NOMO-1 treated with DMSO at 0.1 percent for 48 hours (cell line): ENCODE measurements around the gene APOL2.
"Not testable (repeated sequence)": the region's sequence is repeated elsewhere in the genome, so short reads cannot be mapped to it uniquely, and the experiment has no call there.

ENCODE experiments used
- DNase-seq: peaks from one replicate; lab custom pipeline; 2025; ENCODE audit not compliant: unreplicated experiment; lab: John Stamatoyannopoulos, UW

The APOL2 gene

GRCh38 chr22:36225333-36225922 is 13.9 kb downstream of the APOL2 start:
- no peak for DNase-seq

GRCh38 chr22:36224245-36224644 is 15.1 kb downstream of the APOL2 start:
- DNase-seq = no peak

DNA sequence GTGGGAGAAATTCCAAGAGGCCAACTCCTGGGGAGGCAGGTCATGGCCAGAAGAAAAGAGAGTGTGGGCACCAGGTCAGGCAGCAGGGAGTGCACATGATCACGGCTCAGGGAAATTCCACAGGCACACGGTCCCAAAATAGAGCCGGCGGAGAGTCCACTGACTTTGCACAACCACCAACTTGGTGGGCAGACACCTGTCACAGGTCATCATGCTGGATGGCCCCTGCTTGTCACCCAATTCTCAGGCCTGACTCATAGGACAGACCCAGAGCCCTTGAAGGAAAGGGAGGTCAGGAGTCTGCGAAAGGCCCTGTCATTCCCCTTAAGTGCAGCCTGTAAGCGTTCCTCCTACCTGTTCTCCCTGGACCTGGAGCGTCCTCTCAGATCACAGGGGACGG is 15.8 kb downstream of the APOL2 start:
- DNase-seq = no peak

- no peak for DNase-seq
These were observed 16.4 kb downstream of the APOL2 start for GRCh38 chr22:36222887-36223450.

DNA sequence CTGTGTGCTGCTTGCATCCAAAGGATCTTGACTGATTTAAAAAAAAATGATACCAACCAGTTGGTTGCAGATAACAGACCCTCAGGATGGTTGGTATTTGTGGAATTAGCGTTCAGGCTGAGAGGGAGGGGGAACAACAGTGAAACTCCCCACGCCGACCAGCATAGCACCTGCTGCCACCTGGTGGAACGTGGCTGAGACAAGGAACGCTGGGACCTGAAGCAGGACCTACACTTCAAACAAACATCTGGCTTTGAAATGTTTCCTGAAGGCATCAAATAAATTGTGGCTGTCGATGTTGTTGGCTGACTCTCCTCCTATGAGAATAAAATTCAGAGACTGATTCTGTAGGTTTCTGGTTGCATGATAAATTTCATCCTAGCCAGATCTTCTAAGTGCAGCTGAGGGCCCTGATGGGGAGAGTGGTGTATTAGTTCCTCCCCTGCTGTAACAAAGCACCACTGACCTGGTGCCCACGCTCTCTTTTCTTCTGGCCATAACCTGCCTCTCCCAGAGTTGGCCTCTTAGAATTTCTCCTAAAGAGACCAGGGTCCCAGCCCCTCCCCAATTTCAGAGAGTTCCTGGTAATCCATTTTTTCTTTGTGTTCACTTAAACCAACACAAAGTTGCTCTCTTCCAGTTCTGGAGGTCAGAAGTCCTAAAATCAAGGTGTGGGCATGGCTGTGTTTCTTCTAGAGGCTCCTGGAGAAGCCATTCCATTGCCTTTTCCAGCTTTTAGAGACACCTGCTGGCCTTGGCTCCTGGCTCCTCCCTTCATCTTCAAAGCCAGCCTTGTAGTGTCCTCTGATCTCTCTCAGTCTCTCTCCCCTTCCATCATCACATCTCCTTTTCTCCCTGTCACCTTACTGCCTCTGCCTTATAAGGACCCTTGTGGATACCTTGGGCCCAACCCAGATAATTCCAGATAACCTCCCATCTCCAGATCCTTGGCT is 17.3 kb downstream of the APOL2 start:
- no peak for DNase-seq

DNA sequence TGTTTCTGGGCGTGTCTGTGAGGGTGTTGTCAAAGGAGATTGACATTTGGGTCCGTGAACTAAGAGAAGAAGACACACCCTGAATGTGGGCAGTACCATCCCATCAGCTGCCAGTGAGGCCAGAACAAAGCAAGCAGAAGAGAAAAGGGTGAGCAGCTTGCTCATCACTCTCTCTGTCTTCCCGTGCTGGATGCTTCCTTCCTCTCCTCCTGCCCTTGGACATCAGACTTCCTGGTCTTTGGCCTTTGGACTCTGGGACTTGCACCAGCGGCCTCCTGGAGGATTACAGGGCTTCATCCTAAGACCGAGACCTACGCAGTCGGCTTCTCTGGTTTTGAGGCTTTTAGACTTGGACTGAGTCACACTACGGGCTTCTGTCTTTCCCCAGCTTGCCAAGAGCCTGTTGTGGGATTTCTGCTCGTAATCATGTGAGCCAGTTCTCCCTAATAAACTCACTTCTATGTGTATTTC is 18.8 kb downstream of the APOL2 start:
- DNase-seq = no peak

- peak; percentile 42 for DNase-seq
These were observed 20.6 kb downstream of the APOL2 start for GRCh38 chr22:36218648-36219193.

DNA sequence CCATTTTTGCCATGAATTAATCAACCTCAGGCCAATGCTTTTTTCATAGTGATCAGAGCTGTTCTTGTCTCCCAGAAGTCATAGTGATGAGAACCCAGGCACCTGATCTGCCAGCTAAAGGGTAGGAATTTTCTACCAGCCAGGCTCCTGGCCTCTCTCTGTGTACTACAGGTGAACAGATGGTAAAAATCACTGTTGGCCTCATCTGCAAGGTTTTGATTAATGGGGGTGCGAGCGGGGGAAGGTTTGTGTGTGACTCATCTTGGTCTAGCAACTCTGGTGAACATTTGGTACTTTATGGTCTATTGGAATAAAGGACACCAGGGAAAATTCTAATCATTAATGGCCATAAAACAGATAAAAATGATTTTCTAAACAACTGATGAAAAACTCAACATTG is 23.3 kb downstream of the APOL2 start:
- no peak for DNase-seq

DNA sequence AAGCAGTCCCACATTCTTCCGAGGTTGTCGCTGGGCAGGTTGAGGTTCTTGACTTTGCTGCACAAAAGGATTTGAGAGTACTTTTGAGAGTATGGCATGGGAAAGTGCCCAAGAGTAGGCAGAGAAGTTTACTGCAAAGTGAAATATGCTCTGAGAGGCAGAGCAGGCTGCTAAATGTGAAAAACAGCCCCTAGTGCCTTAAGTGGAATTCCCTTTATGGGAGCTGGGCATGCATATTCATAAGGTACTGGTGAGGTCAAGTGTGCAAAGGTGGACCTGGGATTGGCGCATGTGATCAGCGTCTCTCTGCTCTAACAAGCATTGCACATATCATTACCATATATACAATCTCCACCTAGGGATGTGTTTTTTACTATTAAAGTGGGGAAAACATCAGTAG is 25.7 kb downstream of the APOL2 start:
- DNase-seq = no peak

- peak; percentile 67 for DNase-seq
These were observed 26.4 kb downstream of the APOL2 start for GRCh38 chr22:36212901-36213300.

GRCh38 chr22:36211237-36211861 is 28.0 kb downstream of the APOL2 start:
- peak; percentile 28 for DNase-seq

GRCh38 chr22:36210224-36210623 is 29.1 kb downstream of the APOL2 start:
- DNase-seq = no peak

- DNase-seq = not testable (repeated sequence)
These were observed 29.8 kb downstream of the APOL2 start for GRCh38 chr22:36209488-36209908.

DNA sequence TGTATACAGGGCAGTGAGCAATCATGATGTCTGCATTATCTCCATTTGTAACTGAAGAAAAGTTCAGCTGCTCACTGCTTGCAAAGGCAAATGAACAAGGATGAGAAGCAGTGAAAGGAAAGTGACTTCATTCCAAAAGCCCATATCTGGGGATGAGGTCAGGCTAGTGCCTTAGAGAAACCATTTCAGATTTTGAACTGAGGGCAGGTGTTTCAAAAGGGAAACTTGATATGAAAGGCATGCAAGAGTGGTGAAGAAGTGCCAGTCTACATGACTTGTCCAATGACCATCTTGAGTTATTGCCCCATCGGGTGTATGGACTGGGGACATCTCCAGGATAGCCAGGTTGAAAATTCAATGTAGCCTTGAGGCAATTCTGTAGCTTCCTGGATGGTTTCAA is 30.4 kb downstream of the APOL2 start:
- no peak for DNase-seq

GRCh38 chr22:36208162-36208765 is 31.1 kb downstream of the APOL2 start:
- DNase-seq = no peak

- no peak for DNase-seq
These were observed 33.1 kb downstream of the APOL2 start for GRCh38 chr22:36206255-36206654.

DNA sequence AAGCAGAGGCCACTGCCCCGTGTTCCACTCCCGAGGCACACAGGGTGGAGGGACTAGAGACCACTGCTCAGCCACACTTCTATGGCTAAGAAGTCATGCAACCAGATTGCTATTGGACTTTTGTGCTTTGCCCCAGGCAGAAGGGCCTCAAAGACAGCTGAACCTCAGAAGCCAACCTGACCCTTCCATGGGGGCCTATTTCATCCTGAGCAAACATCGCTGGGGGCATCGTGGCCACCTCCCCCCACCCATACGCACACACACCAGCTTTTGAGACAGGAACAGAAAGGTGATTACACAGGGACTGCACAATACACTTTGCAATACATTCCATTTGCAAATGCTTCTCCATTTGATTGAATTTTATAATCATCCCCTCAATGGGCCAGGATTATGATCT is 33.8 kb downstream of the APOL2 start:
- not testable (repeated sequence) for DNase-seq

DNA sequence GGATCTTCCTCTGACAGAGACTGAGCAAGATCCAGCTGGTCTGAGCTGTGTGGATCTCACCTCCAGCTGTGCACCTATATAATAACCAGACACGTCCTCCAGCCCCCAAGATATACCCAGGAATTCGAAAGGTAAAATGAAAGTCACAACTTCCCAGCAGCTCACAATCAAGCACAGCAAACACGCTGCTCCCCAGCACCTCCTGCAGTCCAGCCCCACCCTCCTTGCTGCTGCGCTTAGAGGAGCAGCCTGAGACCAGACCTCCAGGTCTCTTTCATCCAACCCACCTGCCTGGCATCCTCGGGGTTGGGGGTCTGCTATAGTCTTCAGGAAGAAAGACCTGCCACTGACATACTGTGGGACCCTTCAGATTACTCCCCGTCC is 34.7 kb downstream of the APOL2 start:
- DNase-seq = no peak

DNA sequence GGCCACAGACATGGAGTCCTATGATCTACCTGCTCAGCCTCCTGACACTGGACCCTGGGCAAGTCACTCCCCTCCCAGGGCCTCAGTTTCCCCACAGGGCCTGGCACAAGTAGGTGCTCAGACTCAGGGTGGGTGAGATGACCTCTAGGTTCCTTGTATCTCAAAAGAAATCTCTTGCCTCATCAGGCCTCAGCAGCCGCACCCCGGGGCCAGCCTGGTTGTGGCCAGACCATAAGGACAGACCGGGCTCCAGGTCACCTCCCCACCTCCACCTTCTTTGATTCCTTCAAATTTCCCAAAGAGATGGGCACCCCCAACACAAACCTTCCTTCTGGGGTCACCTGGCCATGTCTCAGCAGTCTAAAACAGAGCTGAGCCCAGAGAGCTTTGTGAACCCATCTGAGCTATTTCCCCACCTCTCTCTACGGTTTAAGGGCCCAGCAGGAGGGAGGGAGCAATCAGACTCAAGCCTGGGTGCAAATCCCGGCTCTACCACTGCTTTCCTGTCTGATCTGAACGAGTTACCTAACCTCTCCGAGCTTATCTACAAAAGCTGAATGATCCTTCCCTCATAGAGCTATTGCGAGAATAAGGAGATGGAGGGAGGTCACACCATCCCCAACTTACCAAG is 35.2 kb downstream of the APOL2 start:
- DNase-seq = no peak

DNA sequence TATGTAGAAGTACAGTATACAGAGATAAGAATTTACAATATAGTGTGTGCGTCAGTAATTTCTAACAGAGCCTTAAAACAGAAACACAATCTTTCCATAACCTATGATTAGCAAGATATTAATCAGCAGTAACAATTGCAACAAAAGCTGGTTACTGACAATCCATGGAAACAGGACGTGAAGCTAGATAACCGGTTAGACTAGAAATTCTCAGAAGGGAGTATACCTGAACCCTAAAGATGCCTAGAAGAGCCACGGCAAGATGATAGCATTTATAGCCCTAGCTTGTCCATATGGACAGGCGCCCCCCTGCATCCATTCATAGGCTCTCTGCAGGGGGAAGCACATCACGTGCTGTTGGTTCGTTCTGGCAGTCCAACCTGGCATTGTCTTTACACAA is 35.9 kb downstream of the APOL2 start:
- not testable (repeated sequence) for DNase-seq
